ENCODE data around the gene PHKA1. TPM values are rescaled to one million over a fixed set of nuclear protein-coding genes. Genes with fewer than 3 reads are reported as not detected.

Gene PHKA1
- total RNA-seq, 3 donors from 2014 or later, result 3.1 to 9.3 (median 5.9) TPM

Other genes starting within 250 kb of the PHKA1 start
- 10 to 100 TPM; 15.9 to 19.6 (median 18.1) TPM for gene HDAC8, start 141.5 kb downstream of the PHKA1 start, total RNA-seq
- gene DMRTC1B, start 62.6 kb upstream of the PHKA1 start, total RNA-seq, result not detected
- not detected for gene FAM236B, start 68.4 kb upstream of the PHKA1 start, total RNA-seq
- not detected for gene FAM236D, start 93.9 kb upstream of the PHKA1 start, total RNA-seq
- not detected for gene FAM236C, start 198.3 kb upstream of the PHKA1 start, total RNA-seq
- gene FAM236A, start 223.9 kb upstream of the PHKA1 start, total RNA-seq, result not detected
- gene DMRTC1, start 229.5 kb upstream of the PHKA1 start, total RNA-seq, result not detected